ENCODE measurements around the gene KCNH1. TPM values are rescaled to one million over a fixed set of nuclear protein-coding genes. Genes with fewer than 3 reads are reported as not detected.
"Not testable (repeated sequence)": the region's sequence is repeated elsewhere in the genome, so short reads cannot be mapped to it uniquely, and the experiment has no call there.

KCNH1 gene
- total RNA-seq, 2 donors from 2014 or later: 0.21 TPM; not detected in 1

DNA sequence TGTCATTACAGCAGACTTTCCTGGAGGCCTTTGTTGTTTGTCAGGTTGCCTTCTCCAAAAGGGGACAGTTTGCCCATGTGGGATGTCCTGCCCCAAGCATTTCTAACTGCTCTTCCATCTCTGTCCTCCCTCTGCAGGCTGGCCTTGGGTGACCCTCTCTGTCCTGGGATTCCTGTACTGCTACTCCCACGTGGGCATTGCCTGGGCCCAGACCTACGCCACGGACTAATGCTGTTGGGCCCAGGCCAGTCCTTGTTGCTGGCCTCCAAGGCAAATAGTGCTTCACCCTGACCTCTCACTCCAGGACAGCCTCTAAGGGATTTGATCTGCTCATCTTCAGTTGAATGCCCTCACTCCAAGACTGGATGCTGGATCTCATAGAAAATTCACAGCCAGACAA is 459.8 kb downstream of the KCNH1 start:
- no peaks in the 10 kb centered on the region for H3K27me3 ChIP-seq (replicated peaks; ENCODE audit: insufficient read depth)
- H3K4me1 ChIP-seq (ENCODE audit: control insufficient read depth in 1 of 2, low read depth in 2 of 2): no peaks in the 10 kb centered on the region
- ATAC-seq (ENCODE audit: insufficient number of reproducible peaks, low FRiP score, low read depth) (no peak), DNase-seq (ENCODE audit: low spot score) (no peak)
- no peaks in the 10 kb centered on the region for H3K9me3 ChIP-seq
- TF ChIP-seq, protein P1, sequence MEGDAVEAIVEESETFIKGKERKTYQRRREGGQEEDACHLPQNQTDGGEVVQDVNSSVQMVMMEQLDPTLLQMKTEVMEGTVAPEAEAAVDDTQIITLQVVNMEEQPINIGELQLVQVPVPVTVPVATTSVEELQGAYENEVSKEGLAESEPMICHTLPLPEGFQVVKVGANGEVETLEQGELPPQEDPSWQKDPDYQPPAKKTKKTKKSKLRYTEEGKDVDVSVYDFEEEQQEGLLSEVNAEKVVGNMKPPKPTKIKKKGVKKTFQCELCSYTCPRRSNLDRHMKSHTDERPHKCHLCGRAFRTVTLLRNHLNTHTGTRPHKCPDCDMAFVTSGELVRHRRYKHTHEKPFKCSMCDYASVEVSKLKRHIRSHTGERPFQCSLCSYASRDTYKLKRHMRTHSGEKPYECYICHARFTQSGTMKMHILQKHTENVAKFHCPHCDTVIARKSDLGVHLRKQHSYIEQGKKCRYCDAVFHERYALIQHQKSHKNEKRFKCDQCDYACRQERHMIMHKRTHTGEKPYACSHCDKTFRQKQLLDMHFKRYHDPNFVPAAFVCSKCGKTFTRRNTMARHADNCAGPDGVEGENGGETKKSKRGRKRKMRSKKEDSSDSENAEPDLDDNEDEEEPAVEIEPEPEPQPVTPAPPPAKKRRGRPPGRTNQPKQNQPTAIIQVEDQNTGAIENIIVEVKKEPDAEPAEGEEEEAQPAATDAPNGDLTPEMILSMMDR (IDR thresholded peaks at IDR 0.05): no peak
- H3K4me3 ChIP-seq: no peak overlapping the region
- H3K36me3 ChIP-seq: no peaks in the 10 kb centered on the region
- H3K27ac ChIP-seq: no peak overlapping the region

DNA sequence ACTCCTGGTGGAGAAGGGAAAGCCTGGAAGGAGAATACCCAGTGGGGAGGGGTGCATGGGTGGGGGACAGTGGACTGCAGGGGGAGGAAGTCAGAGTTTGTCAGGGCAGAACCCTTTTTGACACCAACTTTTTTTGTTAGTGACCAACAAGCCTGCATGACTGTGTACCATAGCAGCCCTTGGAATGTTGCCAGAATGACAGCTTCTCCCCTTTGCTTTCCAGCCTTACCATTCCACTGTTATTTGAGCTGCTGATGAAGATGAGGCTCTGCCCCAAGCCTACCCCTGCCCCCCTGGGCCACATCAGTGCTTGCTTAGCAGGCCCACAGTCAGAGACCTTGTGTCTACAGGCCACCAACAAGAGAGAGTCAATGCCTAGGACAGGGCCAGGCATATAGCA is 464.0 kb downstream of the KCNH1 start:
- no peak overlapping the region for H3K4me3 ChIP-seq
- DNase-seq (ENCODE audit: low spot score) (no peak), ATAC-seq (ENCODE audit: insufficient number of reproducible peaks, low FRiP score, low read depth) (no peak)
- no peaks in the 10 kb centered on the region for H3K27me3 ChIP-seq (replicated peaks; ENCODE audit: insufficient read depth)
- H3K27ac ChIP-seq: no peak overlapping the region
- TF ChIP-seq, protein P1 (IDR thresholded peaks at IDR 0.05): no peak
- no peaks in the 10 kb centered on the region for H3K9me3 ChIP-seq
- no peaks in the 10 kb centered on the region for H3K4me1 ChIP-seq (ENCODE audit: control insufficient read depth in 1 of 2, low read depth in 2 of 2)
- no peaks in the 10 kb centered on the region for H3K36me3 ChIP-seq

DNA sequence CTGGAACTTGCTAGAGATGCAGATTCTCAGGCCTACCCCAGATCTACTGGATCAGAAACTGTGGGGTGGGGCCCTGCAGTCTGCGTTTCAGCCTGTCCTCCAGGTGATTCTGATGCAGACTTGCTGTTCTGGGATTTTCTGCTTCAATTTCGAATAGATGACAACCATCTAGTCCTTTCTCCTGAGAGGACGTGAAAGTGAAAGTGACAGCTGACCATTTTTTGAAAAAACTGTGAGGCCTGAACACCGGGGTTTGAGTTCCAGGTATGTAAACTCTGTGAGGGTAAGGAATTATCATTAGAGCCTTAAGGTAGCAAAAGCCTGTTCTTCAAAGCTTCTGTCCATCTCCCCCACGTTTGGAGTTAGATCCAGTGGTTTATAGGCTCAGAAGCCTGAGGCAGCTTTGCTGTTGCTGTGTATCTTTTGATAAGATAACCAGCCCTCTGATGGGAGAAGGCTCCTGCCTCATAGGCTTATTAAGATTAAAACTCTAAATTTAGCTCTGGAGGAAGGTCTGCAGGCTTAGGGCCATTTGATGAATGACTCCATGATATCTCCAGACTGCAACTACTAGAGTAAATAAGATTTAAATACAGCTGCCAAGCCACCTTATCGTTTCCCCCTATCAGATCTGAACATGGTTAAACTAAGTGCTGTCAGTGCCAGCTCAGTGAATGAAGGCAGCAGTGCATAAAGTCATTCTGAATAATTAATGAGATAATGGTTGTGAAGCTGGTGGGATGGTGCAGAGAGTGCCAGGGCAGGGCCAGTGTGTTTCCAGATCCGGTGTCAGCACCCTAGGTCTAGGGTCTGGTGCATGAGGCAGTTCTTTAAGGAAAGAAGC is 470.0 kb downstream of the KCNH1 start:
- no peak for ATAC-seq (ENCODE audit: insufficient number of reproducible peaks, low FRiP score, low read depth)
- H3K4me3 ChIP-seq: no peak overlapping the region
- no peak overlapping the region for H3K27ac ChIP-seq
- DNase-seq (ENCODE audit: low spot score): no peak
- H3K27me3 ChIP-seq (replicated peaks; ENCODE audit: insufficient read depth): no peaks in the 10 kb centered on the region
- no peaks in the 10 kb centered on the region for H3K36me3 ChIP-seq
- no peaks in the 10 kb centered on the region for H3K9me3 ChIP-seq
- TF ChIP-seq, protein P1 (IDR thresholded peaks at IDR 0.05): no peak
- no peaks in the 10 kb centered on the region for H3K4me1 ChIP-seq (ENCODE audit: control insufficient read depth in 1 of 2, low read depth in 2 of 2)

DNA sequence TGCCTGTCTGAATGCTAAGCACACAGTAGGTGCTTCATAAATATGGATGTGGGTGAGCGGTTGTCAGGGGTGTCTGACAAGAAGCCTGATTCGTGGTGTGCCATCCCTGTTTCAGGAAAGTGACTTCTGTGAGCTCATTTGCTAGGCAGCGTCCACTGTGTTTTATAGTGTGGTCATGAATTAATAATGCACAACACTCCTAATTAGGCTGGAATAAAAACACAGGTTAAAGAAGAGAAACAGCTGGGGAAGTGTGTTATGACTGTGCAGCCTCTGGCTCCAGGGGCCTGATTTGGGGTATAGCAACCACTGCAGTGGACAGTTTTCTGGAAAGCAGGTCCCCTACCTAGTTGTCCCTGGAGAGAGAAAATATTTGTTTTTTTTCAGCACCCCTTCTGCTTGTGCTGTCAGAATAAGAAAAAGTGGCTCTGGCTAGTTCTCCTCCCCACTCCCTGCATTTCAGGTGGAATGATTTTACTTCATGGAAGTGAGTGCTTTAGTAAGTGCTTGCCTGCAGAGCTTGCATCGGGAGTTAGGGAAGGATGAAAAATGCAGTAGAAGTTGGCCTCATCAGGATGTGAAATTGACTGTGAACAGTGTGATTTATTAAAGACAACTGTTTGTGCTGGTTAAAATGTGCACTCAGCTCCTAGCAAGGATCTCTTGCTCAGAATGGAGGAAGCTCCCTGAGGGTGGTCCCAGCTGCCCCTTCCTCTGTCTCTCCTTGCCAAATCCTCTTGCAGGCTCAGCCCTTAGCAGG is 471.5 kb downstream of the KCNH1 start:
- Histone ChIP-seq H3K27me3 (replicated peaks; ENCODE audit: insufficient read depth) (no peaks in the 10 kb centered on the region), H3K9me3 (no peaks in the 10 kb centered on the region), H3K4me3 (no peak overlapping the region), H3K36me3 (no peaks in the 10 kb centered on the region), H3K27ac (no peak overlapping the region), H3K4me1 (ENCODE audit: control insufficient read depth in 1 of 2, low read depth in 2 of 2) (no peaks in the 10 kb centered on the region)
- TF ChIP-seq, protein P1 (IDR thresholded peaks at IDR 0.05): no peak
- ATAC-seq (ENCODE audit: insufficient number of reproducible peaks, low FRiP score, low read depth) (no peak), DNase-seq (ENCODE audit: low spot score) (no peak)

DNA sequence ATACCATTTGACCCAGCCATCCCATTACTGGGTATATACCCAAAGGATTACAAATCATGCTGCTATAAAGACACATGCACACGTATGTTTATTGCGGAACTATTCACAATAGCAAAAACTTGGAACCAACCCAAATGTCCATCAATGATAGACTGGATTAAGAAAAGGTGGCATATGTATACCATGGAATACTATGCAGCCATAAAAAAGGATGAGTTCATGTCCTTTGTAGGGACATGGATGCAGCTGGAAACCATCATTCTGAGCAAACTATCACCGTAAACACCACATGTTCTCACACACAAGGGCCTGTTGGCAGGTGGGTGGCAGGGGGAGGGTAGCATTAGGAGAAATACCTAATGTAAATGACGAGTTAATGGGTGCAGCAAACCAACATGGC is 472.4 kb downstream of the KCNH1 start:
- not testable (repeated sequence) for H3K4me3 ChIP-seq; H3K4me1 ChIP-seq (ENCODE audit: control insufficient read depth in 1 of 2, low read depth in 2 of 2); H3K36me3 ChIP-seq; DNase-seq (ENCODE audit: low spot score); ATAC-seq (ENCODE audit: insufficient number of reproducible peaks, low FRiP score, low read depth); H3K27ac ChIP-seq; H3K27me3 ChIP-seq (replicated peaks; ENCODE audit: insufficient read depth); H3K9me3 ChIP-seq

Measured in thoracic aorta (tissue), 2 donors.